T47D (cell line): ENCODE measurements around the gene POLR3GL.
A peak's percentile ranks its signal among the peaks of the same experiment; 100 is the strongest.

Source experiments
- DNase-seq, 2 experiments: peaks; one replicate each; pipeline versions ENCODE4 v3.0.0 to v3.0.0-alpha.2; 2011 to 2012; ENCODE audit warnings: low read depth in 1 of 2, low spot score in 1 of 2
- JUND ChIP-seq: IDR thresholded peaks from 2 replicates; pipeline ENCODE4 v1.6.1; 2012; ENCODE audit warnings: low read depth
- in situ Hi-C: cut with HindIII; loops from 2 replicates; pipeline ENCODE4 v1.10.0; 2016; ENCODE audit warnings: low sequenced_read_pairs, low pct_unique_long_range_greater_than_20kb

POLR3GL gene

DNA sequence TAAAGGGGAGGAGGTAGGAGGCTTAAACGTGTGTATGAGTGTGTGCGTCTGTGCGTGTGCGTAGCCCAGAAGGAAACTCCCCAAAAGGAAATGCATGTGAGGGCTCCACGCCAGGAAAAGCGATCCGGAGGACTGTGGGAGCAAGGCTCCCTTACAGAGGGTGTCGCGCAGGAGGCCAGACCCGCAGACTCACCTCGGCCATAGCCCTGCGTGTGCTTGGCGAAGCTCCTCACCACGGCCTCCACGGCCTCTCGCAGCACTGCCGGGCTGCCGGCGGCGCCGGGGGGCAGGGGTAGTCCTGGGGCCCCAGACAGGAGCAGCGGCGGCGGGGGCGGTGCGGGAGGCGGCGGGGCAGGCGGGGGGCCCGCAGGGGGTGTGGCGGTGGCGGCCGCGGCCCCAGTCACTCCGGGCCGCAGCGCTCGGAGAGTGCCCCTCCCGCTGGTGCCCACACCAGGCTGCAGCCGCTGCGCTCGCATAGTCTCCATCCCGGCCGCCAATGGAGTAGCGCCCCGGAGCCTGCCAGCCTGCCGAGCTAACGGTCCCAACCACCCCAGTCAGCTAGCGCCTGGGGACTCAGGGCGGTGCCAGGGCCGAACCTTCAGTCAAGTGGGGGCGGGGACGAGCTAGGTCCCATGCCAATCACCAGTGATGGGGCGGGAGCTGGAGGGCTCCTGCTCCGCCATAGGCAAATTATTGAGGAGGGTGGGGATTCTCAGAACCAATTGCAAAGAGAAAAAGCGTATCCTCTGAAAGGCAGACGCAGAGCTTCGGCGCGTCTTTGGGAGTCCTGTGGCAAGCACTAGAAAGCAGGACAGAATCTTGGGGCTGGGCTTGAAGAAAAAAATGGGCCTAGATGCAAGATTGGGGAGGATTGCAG, 6.8 kb upstream of the POLR3GL start, which contains the start of gene LIX1L:
TSS of gene LIX1L (minus strand) at position 575 of the 877 bp plus-strand sequence. CDS start at position 485, 90 bp downstream.
- DNase-seq: peak; percentile 98
- in situ Hi-C loops: no loop called here

GRCh38 chr1:145958734-145959133, 5.8 kb upstream of the POLR3GL start:
- no peak for TF ChIP-seq JUND
- in situ Hi-C loops: no loop called here
- no peak for DNase-seq

More for the DNA sequence above, 6.8 kb upstream of the POLR3GL start, which contains the start of gene LIX1L:
- no peak for TF ChIP-seq JUND

- no peak for TF ChIP-seq JUND
- no peak for DNase-seq
- in situ Hi-C loops: no loop called here
These were observed 5.2 kb upstream of the POLR3GL start for GRCh38 chr1:145959333-145959732.

DNA sequence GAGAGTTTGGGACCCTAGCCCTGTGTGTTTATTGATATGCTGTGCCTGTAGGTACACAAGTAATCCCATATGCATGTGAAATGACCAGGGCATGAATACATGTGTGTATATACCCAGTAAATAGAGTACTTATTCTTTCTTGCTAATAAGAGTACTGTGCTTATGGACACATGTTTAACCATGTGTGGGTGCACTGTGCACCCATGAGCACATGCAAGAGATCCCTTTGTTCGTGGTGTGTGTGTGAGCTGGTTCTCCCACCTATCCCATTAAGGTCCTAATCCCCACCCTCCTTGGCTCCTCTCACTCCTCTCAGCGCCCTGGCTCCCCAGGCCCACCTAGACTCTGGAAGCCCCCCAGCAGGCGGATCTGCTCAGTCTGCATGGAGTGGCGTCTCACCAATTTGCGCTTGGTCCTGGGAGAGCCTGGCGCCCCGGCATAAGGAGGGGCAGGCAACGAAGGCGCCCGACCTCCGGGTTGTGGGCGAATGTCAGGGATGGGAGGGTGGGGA, 4.5 kb upstream of the POLR3GL start:
- in situ Hi-C loops: no loop called here
- DNase-seq: no peak
- no peak for TF ChIP-seq JUND

DNA sequence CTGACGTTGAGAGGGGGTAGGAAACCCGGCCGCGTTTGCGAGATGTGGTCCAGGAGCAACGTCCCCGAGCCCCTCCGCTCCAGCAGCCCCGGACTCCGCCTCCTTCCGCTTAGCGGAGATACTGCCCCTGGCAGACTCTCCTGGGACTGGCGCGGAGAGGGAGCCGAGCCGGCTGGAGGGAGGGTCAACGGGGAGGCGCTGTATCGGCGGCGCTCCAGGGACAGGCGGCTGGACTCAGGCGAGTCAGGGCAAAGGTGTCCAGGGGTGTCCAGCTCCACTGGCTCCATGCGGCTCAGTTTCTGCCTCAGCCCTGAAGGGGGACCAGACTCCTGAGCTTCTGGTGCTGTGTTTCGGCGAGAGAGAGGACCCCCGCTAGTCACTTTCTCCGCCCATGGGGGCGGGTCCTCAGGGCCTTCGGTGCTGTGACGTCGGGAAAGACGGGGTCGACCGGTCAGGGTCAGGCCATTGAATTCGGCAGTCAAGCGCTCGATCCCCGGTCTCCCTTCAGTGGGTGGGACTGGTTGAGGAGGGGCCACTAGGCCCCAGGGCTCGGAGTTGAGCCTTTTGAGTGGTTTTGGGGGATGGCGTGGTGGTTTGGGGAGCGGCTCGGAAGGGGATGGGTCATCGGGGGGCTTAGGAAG, 3.9 kb upstream of the POLR3GL start:
- no peak for DNase-seq
- TF ChIP-seq JUND: no peak
- in situ Hi-C loops: no loop called here

GRCh38 chr1:145961109-145961424, 3.4 kb upstream of the POLR3GL start:
- no peak for TF ChIP-seq JUND
- in situ Hi-C loops: no loop called here
- DNase-seq: no peak

GRCh38 chr1:145961425-145962156, 2.9 kb upstream of the POLR3GL start:
- in situ Hi-C loops: no loop called here
- peak; percentile 34 to 68 for DNase-seq
- TF ChIP-seq JUND: no peak

- peak; percentile 62 to 82 for DNase-seq
- in situ Hi-C loops: no loop called here
These were observed 2.1 kb upstream of the POLR3GL start for GRCh38 chr1:145962157-145963102.

GRCh38 chr1:145963265-145964019, 1.0 kb upstream of the POLR3GL start:
- TF ChIP-seq JUND: no peak
- in situ Hi-C loops: no loop called here
- no peak for DNase-seq

More at GRCh38 chr1:145962157-145963102, 2.1 kb upstream of the POLR3GL start:
- TF ChIP-seq JUND: no peak

DNA sequence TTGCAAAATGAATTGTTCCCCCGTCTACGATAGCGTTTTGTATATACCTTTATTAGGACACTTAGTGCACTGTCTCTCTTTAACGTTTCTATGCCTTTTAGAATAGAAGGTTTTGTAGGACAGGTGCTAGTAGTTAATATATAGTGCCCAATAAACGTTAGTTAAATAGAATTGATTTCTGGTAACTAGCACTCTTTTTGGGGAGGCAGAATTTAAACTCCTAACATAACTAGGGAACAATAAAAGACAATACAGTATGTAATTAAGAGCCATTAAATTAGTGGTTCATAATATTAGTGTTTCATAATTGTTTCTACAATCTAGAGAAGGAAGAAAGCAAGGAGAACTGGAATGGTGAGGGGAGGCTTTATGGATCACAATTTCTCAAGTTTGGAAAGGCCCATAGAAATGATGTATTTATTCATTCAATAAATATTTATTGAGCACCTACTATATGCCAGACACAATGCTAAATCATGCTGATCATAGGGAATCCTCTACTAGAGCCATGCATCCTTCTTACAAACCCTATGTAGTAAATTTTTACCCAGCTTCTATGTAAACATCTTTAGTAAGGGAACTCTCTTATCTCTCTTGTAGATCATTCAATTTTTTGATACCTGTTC, 742 bp downstream of the POLR3GL start:
- DNase-seq: no peak
- TF ChIP-seq JUND: no peak
- in situ Hi-C loops: no loop called here

- TF ChIP-seq JUND: no peak
- DNase-seq: no peak
- in situ Hi-C loops: no loop called here
These were observed 2.8 kb downstream of the POLR3GL start for GRCh38 chr1:145967288-145967687.
